NCI-H1092 (cell line): ENCODE data around the gene FH.
A peak's percentile ranks its signal among the peaks of the same experiment; 100 is the strongest.

Experiments used
- DNase-seq: peaks from one replicate; lab custom pipeline; 2025; lab: John Stamatoyannopoulos, UW

FH gene

GRCh38 chr1:241521718-241522117 is 2.2 kb upstream of the FH start:
- no peak for DNase-seq

DNA sequence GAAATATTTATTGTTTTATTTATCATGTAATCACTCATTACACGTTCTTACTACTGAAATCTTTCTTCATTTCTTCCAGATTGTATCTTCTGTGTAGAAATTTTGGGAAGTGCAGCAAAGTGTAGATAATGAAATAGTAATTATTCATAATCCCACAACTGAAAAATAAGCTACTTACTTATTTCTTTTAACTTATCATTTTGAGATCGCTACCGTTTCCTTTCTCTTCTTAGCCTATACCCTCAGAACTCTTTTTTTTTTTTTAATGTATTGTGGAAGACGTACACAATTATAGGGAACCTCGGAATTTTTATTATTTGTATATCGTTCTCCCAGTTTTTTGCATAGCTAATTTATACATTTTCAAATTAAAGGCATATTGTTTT is 518 bp upstream of the FH start:
- DNase-seq: no peak

- DNase-seq: no peak
Observed at GRCh38 chr1:241518476-241519307, 863 bp downstream of the FH start.

DNA sequence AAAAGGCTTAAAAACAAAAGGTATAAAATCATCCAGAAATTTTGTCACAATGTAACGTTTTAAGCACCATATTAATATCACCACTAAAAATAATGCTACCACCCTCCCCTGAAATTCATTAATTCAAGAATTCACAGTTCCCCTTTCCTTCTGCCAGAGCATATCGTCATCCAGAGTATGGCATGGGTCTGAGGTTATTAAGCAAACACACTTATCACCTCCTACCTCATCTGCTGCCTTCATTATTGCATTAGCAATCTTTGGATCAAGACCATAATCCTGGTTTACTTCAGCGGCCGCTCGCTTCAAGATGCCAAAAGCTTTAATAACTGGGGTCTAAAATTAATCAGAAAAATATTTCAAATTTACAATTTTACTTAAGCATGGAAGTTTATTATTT is 6.2 kb downstream of the FH start:
- no peak for DNase-seq

DNA sequence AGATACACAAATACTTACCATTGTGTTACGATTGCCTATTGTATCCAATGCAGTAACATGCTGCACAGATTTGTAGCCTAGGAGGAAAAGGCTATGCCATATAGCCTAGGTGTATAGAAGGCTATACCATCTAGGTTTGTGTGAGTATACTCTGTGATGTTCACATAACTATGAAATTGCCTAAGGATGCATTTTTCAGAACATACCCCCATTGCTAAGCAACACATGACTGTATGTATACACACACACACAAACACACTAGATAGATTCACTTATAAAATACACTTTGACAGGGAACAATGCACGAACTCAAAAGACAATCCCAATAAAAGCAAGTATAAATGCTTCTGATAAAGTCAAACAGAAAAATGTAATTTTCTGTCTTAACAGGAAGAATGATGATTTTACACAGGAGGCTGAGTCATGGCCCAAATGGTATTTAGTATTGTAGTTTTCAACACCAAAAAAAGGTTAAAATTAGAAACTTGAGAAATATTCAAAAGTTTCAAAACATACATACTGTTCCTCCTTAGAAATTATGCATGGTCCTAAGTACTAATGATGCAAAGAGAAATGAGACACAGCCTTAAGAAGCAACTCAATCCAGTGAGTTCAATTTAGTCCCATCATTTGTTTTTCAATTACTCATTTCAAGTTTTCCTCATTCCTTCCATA is 12.2 kb downstream of the FH start:
- DNase-seq: no peak

DNA sequence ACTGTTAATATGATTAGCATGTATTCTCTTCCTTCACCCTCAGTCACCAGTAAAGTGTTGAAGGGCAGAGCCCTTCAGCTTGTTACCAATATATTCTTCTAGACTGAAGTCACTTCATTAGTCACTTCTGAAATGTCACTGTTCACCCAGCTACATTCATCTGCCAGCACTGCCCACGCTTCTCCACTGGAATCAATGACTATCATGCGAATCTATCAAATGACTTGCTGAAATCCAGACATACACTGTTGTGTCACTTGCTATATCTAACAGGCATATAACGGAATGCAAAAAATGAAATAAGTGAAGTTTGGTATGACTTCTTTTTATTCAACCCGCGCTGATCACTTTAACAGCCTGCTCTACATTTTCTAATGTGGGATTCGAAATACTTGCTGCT is 16.1 kb downstream of the FH start:
- DNase-seq: no peak

DNA sequence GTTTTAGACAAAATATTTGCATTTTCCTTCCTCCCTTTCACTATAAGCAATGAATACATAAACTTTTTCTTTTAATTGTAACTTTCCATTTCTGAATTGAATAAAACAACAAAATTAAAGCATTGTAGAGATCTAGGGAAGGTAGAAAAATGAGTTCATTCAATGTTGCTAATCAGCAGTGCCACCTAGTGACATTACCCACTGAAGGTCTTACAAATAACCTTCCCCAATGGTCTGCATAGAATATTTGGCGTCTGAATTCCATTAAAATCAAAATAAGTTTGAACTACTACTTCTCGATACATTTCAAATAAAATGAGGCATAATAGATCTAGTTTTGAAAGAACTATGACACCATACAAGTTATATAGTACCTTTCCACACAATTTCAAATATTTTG is 19.6 kb downstream of the FH start:
- peak; percentile 22 for DNase-seq

DNA sequence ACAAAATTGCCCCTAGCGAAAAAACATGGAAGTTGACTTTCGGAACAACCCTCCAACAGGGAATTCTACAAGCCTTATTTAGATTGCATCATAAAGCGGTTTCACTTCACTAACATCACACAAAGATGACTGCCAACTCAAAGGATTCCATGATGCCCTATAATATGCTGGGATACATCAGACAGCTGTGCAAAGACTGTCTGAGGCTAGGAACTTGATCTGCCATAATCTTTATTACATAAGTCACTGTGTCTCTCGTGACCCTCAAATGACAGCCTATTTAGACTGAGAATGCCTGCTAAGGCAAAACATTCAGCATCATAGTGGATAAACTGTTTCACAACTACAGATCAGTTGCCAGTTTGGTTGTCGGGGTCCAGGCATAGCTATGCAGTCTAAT is 23.8 kb downstream of the FH start:
- DNase-seq: no peak

DNA sequence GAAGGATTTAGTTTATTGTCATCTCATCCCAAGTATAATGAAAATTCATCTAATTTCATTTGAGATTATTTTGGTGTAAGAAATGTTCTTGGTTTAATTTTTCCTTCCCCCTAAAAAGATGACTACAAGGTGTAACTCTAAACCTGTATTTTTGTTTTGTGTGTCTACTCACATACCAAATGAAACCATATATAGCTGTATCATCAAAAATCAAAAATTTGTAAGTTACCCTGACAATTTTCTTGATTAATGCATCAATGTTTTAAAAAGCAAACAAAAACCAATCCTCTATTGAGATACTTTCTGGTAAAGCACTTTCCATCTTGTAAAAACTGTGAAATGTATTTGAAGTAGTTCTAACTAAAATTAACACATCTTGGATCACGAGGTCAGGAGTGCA is 30.8 kb downstream of the FH start:
- DNase-seq: no peak

DNA sequence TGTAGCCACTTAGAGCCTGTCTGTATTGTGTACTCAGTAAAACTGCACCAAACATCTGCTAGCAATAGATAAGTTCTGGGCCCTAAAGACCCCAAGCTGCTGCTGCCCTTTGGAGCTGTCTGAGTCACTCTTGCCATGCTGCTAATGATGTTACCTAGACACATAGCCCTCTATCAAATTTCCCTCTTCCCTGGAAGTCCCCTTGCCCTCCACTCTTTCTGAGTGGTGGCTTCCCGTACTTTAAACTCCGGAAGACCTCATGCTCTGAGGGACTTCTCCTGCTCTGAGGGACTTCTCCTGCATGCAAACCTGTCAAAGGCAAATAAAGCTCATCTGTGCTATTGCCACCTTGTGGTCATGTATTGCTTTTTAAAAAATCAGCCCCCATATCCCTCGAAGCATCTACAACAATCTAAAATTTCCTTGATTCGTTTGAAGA is 34.0 kb downstream of the FH start:
- DNase-seq: peak; percentile 23

GRCh38 chr1:241485145-241485544 is 34.4 kb downstream of the FH start:
- DNase-seq: no peak

- DNase-seq: no peak
Observed at GRCh38 chr1:241482761-241483250, 36.7 kb downstream of the FH start.

DNA sequence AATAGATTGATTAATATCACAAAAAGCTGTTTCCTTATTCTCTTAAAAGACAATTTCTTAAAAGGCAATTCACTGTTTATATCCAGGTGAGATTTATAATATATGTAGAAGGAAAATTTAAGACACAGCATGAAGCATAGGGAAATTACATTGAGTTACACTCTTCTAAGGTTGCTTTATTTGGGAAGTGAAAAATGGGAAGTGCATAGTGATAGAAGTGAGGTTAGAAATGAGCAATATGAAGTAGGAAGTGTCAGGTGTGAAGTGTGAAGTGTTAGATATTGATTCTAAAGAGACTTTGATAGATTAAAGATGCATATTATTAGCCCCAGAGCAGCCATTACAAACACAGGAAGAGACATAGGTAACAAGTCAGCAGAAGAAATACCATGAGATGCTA is 40.3 kb downstream of the FH start:
- no peak for DNase-seq

DNA sequence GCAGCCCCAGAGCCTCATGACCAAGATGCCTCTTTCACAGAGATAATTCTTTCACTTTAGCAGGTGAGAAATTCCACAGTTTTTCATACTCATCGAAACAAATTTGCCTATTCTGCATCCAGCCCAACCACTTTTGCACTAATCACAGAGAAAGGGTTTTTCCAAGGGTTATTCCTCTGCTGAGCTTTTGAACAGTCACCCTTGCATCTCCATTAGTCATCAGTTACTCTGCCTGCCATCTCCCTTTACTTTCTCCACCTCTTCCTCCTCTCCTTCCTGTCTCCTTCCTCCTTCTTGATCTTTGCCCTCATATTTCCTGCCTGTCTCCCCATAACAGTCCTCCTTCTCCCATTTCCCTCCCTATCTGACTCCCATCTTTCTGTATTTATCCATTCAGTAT is 43.9 kb downstream of the FH start:
- DNase-seq: no peak

DNA sequence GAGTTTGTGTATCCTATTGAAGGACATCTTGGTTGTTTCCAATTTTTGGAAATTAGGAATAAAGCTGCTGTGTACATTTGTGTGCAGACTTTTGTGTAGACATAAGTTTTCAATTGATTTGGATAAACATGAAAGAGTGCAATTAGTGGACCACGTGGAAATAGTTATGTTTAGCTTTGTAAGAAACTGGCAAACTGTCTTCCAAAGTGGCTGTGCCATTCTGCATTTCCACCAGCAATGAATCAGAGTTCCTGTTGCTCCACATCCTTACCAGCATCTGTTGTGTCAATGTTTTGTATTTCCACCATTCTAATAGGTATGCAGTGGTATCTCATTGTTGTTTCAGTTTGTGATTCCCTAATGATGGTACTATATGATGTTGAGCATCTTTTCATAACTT is 46.5 kb downstream of the FH start:
- DNase-seq: no peak

DNA sequence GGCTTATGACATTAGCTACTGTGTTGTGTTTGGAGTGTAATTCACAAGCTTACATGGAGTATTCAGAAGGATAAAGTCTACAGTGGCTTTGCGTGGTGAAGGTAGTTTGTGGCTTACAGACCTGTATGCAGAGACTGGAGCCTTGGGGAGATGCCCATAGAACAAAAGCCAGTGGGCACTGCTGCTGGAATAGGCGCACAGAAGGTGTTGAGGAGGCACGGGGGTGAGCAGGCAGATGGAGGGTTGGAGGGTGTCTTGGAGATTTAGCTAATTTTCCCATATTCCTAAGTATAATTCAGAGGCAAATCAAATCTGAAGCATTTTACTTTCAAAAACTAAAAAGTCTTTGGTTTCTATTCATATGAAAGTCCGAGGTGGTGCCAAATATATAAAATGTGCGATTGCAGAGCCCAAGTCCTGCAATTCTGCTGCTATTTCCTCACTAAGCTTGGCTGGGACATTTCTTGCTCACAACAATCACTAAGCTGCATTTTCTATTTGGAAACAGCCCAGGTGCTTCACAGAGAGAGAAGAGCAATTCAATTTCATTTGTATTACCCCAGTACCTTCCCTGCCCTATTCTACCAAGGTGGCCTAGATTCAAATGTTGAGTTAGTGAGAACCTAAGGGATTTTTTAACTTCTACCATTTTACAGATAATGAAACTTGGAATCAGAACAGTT is 48.5 kb downstream of the FH start:
- no peak for DNase-seq

DNA sequence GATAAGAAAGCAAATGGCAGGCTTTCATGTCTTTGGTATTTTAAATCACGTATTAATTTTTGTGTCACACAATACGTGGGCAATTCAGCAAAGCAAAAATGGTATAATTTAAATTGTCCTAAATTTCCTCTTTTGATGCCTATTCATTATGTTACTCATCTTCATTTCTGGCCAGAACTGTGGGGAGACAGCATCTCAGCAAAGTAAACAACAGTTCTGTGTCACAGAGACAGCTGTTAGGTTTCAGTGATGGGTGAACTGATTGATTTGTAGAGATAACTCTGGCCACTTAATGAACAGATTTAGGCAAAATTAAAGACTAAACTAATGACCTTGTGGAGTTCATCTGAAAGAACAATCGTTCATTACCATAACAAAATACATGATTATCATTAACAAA is 49.2 kb downstream of the FH start:
- DNase-seq: no peak

DNA sequence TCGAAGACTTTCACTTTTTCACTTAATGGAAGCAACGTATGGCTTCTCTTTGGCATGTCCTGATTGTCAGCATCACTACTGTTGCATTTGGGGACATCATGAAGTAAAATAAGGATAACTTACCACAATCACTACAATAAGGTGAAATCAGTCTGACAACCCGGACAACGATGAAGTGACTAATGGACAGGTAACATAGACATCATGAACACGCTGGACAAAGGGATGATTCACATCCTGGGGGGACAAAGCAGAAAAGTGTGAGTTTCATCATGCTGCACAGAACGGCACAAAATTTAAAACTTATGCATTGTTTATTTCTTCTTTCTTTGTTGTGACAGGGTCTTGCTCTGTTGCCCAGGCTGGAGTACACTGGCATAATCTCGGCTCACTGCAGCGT is 53.9 kb downstream of the FH start:
- no peak for DNase-seq

DNA sequence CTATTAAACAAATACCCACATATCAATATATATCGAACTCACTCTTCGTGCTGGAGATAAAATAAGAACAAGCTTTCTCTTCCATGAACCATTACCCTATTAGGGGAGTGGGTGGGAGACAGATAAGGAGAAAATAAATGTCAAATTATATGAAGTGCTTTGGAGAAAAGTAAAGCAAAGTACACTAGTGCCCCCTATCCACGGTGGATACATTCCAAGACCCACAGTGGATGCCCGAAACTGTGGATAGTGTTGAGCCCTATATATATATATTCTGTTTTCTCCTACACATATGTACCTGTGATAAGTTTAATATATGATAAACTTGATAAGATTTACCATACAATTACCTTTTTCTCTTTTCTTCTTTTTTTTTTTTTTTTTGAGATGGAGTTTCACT is 54.6 kb downstream of the FH start:
- no peak for DNase-seq

GRCh38 chr1:241462391-241462790 is 57.2 kb downstream of the FH start:
- no peak for DNase-seq

- DNase-seq: peak; percentile 25
Observed at GRCh38 chr1:241460098-241460873, 59.3 kb downstream of the FH start.

- no peak for DNase-seq
Observed at GRCh38 chr1:241459186-241459802, 60.3 kb downstream of the FH start.
